SK-N-SH (cell line): ENCODE results near the gene PRKG1. TPM values are rescaled to one million over a fixed set of nuclear protein-coding genes. Genes with fewer than 3 reads are reported as not detected.
A peak's percentile ranks its signal among the peaks of the same experiment; 100 is the strongest.

Experiments
- CTCF ChIA-PET: fragments of 300-600, 350-600 bp; formaldehyde crosslinking; extraction: SDS; loops from one replicate; lab custom pipeline; 2021; lab: Yijun Ruan, JAX
- POLR2A ChIA-PET: fragments of 350-600 bp; sonication (Branson Sonifier 250); formaldehyde crosslinking; extraction: SDS; loops from one replicate; lab custom pipeline; 2020; ENCODE audit warnings: antibody characterized with exemption, inconsistent platforms; lab: Yijun Ruan, JAX
- DNase-seq: peaks from one replicate; pipeline ENCODE4 v3.0.0; 2012
- H2AFZ ChIP-seq: fragments of 200-600 bp; sonication (generic); 2 replicates; pipeline ENCODE4 v1.8.1; 2016; ENCODE audit warnings: antibody characterized with exemption, mild to moderate bottlenecking, low read depth
- H3F3A ChIP-seq: fragments of 200-600 bp; sonication (generic); replicated peaks from 2 replicates; pipeline ENCODE3; 2016; ENCODE audit warnings: antibody characterized with exemption, mild to moderate bottlenecking; ENCODE audit not compliant: insufficient read depth
- H3K27ac ChIP-seq, 2 experiments: fragments of 200-500 bp in 1 of 2; fragments of 200-600 bp in 1 of 2; sonication (Bioruptor generic) in 1 of 2; sonication (generic), shearing (Covaris generic) in 1 of 2; 2 replicates each; pipeline versions ENCODE4 v1.5.1 to v1.6.1; 2014 to 2016; ENCODE audit warnings: low read depth in 2 of 2, inconsistent platforms in 1 of 2, low read length in 1 of 2, mild to moderate bottlenecking in 1 of 2, mixed read lengths in 1 of 2
- H3K27me3 ChIP-seq: fragments of 200-600 bp; sonication (generic), shearing (Covaris generic); 2 replicates; pipeline ENCODE4 v1.6.1; 2016; ENCODE audit warnings: mixed run types; ENCODE audit not compliant: insufficient read depth
- H3K36me3 ChIP-seq, 2 experiments: fragments of 200-500 bp in 1 of 2; fragments of 200-600 bp in 1 of 2; sonication (Bioruptor generic) in 1 of 2; sonication (generic) in 1 of 2; replicated peaks in 1 of 2; 2 replicates each; pipeline versions ENCODE3 to v1.5.1; 2014 to 2016; ENCODE audit warnings: low read length in 1 of 2, mild to moderate bottlenecking in 1 of 2; ENCODE audit not compliant: insufficient read depth in 2 of 2, control insufficient read depth in 1 of 2
- H3K4me1 ChIP-seq, 2 experiments: fragments of 200-500 bp in 1 of 2; fragments of 200-600 bp in 1 of 2; sonication (Bioruptor generic) in 1 of 2; sonication (generic), shearing (Covaris generic) in 1 of 2; 2 replicates each; pipeline versions ENCODE4 v1.5.1 to v1.6.1; 2014 to 2016; ENCODE audit warnings: low read depth in 1 of 2, low read length in 1 of 2, mixed run types in 1 of 2; ENCODE audit not compliant: insufficient read depth in 2 of 2, control insufficient read depth in 1 of 2
- H3K4me2 ChIP-seq: fragments of 200-600 bp; sonication (generic), shearing (Covaris generic); 2 replicates; pipeline ENCODE4 v1.6.1; 2017; ENCODE audit warnings: mixed run types
- H3K4me3 ChIP-seq, 2 experiments: fragments of 200-500 bp in 1 of 2; fragments of 200-600 bp in 1 of 2; sonication (Bioruptor generic) in 1 of 2; sonication (generic), shearing (Covaris generic) in 1 of 2; 2 replicates each; pipeline versions ENCODE4 v1.5.1 to v1.8.1; 2014 to 2016; ENCODE audit warnings: low read depth in 2 of 2, inconsistent platforms in 1 of 2, low read length in 1 of 2, mild to moderate bottlenecking in 1 of 2, mixed read lengths in 1 of 2, moderate library complexity in 1 of 2
- H3K79me2 ChIP-seq: fragments of 200-600 bp; sonication (generic); 2 replicates; pipeline ENCODE4 v1.8.1; 2017; ENCODE audit warnings: mild to moderate bottlenecking; ENCODE audit not compliant: insufficient read depth
- H3K9ac ChIP-seq: fragments of 200-600 bp; sonication (generic); 2 replicates; pipeline ENCODE4 v1.6.1; 2017; ENCODE audit warnings: mixed run types
- H3K9me2 ChIP-seq: fragments of 200-600 bp; sonication (generic); 2 replicates; pipeline ENCODE4 v1.6.1; 2017; ENCODE audit warnings: mixed run types
- H3K9me3 ChIP-seq: fragments of 200-600 bp; sonication (generic); 2 replicates; pipeline ENCODE4 v1.6.1; 2017; ENCODE audit warnings: mixed run types, mild to moderate bottlenecking, moderate library complexity
- H4K20me1 ChIP-seq: fragments of 200-600 bp; sonication (generic); 2 replicates; pipeline ENCODE4 v1.6.1; 2017; ENCODE audit warnings: mild to moderate bottlenecking, mixed run types; ENCODE audit not compliant: insufficient read depth
- ELF1 ChIP-seq: IDR thresholded peaks from 2 replicates; pipeline ENCODE4 v1.4.0; 2012
- EP300 ChIP-seq, 2 experiments: IDR thresholded peaks; 2 replicates each; pipeline versions ENCODE4 v1.4.0 to v1.6.1; 2012; ENCODE audit warnings: borderline replicate concordance in 1 of 2, low read depth in 1 of 2, low read length in 1 of 2
- FOSL2 ChIP-seq: IDR thresholded peaks from 2 replicates; pipeline ENCODE4 v1.4.0; 2012; ENCODE audit warnings: low read depth, mild to moderate bottlenecking, moderate library complexity, borderline replicate concordance
- FOXM1 ChIP-seq: IDR thresholded peaks from 2 replicates; pipeline ENCODE4 v1.4.0; 2012; ENCODE audit warnings: low read depth, mild to moderate bottlenecking
- GABPA ChIP-seq: IDR thresholded peaks from 2 replicates; pipeline ENCODE4 v1.4.0; 2012; ENCODE audit warnings: low read depth, mild to moderate bottlenecking
- JUND ChIP-seq: IDR thresholded peaks from 2 replicates; pipeline ENCODE4 v1.4.0; 2012
- MEF2A ChIP-seq: IDR thresholded peaks from 2 replicates; pipeline ENCODE4 v1.4.0; 2012; ENCODE audit warnings: low read depth, borderline replicate concordance
- MXI1 ChIP-seq: IDR thresholded peaks from 2 replicates; pipeline ENCODE4 v1.6.1; 2012; ENCODE audit warnings: mild to moderate bottlenecking, low read depth, low read length, improper control_type of control experiment
- NFIC ChIP-seq: IDR thresholded peaks from 2 replicates; pipeline ENCODE4 v1.4.0; 2012; ENCODE audit warnings: borderline replicate concordance
- NRF1 ChIP-seq: IDR thresholded peaks from 2 replicates; pipeline ENCODE4 v1.6.1; 2012; ENCODE audit warnings: low read depth, mild to moderate bottlenecking, low read length
- RCOR1 ChIP-seq: fragments of 150-350 bp; IDR thresholded peaks from 2 replicates; pipeline ENCODE4 v1.6.1; 2017; ENCODE audit warnings: antibody characterized with exemption, low read length
- RXRA ChIP-seq: IDR thresholded peaks from 2 replicates; pipeline ENCODE4 v1.4.0; 2012; ENCODE audit warnings: low read depth, mild to moderate bottlenecking, borderline replicate concordance
- TAF1 ChIP-seq: IDR thresholded peaks from 2 replicates; pipeline ENCODE4 v1.6.1; 2012; ENCODE audit warnings: low read depth, mild to moderate bottlenecking, low read length, moderate library complexity, borderline replicate concordance
- TCF12 ChIP-seq: IDR thresholded peaks from 2 replicates; pipeline ENCODE4 v1.4.0; 2012
- TEAD4 ChIP-seq: IDR thresholded peaks from 2 replicates; pipeline ENCODE4 v1.4.0; 2012; ENCODE audit warnings: mild to moderate bottlenecking, borderline replicate concordance; ENCODE audit not compliant: insufficient read depth
- WGBS: methylation state at CpG from one replicate; pipeline ENCODE4 v1.1.6; 2017; ENCODE audit warnings: low lambda C conversion rate; 5-methylcytosine and 5-hydroxymethylcytosine counted together
- polyA plus RNA-seq, 3 experiments: library from polyadenylated mRNA; depleted of rRNA; stranded (reverse); fragments of >200 nt; gene quantifications; 2 replicates each; pipeline ENCODE4 v1.2.3, GENCODE V29; 2012
- TF ChIP-seq, protein P1 (sequence below): IDR thresholded peaks from 2 replicates; pipeline ENCODE4 v1.4.0; 2012; ENCODE audit warnings: low read depth, borderline replicate concordance
- TF ChIP-seq, protein P2 (sequence below): IDR thresholded peaks from 2 replicates; pipeline ENCODE4; 2012
- TF ChIP-seq, protein P3 (sequence below): IDR thresholded peaks from 2 replicates; pipeline ENCODE4 v1.6.1; 2012; ENCODE audit warnings: mild to moderate bottlenecking, low read depth, low read length, moderate library complexity
- TF ChIP-seq, protein P4 (sequence below): fragments of 150-350 bp; IDR thresholded peaks from 2 replicates; pipeline ENCODE4 v1.6.1; 2017; ENCODE audit warnings: antibody characterized with exemption, low read length, low read depth, borderline replicate concordance

PRKG1 gene
- polyA plus RNA-seq, 1 of the 3 experiments (the other 2 are of a cell fraction), result 4.1 TPM

DNA sequence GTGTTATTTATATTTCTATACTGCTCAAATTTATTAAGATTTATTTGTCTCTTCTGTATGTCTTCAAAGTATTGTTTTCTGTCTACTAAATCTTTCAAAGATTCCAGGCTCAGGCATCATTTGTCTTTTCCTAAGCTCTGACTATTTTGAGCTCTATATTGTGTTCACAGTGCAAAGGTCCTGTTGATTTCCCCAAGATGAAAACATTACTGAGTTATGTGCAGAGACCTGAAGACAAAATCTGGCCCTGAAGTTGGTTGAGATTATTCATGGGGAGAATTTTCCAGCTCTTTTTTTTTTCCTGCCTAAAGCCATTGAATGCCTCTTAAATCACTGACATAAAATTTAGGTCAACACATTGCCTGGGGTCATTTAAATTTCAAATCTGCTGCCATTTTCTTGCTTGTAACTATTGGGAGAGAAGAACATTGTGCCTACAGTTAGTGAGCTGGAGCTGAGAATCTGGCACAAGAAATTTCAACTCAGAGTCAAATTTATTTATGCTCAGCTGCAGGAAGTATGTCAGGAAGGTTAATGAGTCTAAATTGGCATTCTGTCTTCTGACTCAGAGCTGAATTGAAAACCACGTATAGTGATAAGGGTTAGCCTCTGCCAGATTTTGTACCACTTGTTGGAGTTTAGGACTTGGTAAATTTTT, 593.5 kb downstream of the PRKG1 start:
- peak; percentile 14; the same call in 1 of the 2 replicates for TF ChIP-seq FOSL2
- 0 out of 2 replicates have a peak, but pooled peaks have one; percentile 8 for TF ChIP-seq MEF2A
- peak; percentile 17 to 45; a peak in 2 of 4 replicates for TF ChIP-seq EP300 (IDR thresholded peaks at IDR 0.05; ENCODE audit: borderline replicate concordance in 1 of 2, low read depth in 1 of 2, low read length in 1 of 2)
- TF ChIP-seq, protein P1, sequence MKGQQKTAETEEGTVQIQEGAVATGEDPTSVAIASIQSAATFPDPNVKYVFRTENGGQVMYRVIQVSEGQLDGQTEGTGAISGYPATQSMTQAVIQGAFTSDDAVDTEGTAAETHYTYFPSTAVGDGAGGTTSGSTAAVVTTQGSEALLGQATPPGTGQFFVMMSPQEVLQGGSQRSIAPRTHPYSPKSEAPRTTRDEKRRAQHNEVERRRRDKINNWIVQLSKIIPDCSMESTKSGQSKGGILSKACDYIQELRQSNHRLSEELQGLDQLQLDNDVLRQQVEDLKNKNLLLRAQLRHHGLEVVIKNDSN, result no peak
- TF ChIP-seq TAF1, result no peak
- 0 out of 2 replicates have a peak, but pooled peaks have one; percentile 25 for TF ChIP-seq RCOR1
- TF ChIP-seq, protein P2, sequence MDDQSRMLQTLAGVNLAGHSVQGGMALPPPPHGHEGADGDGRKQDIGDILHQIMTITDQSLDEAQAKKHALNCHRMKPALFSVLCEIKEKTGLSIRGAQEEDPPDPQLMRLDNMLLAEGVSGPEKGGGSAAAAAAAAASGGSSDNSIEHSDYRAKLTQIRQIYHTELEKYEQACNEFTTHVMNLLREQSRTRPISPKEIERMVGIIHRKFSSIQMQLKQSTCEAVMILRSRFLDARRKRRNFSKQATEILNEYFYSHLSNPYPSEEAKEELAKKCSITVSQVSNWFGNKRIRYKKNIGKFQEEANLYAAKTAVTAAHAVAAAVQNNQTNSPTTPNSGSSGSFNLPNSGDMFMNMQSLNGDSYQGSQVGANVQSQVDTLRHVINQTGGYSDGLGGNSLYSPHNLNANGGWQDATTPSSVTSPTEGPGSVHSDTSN, result peak; percentile 80
- no peak; the same call in 1 of the 2 replicates for TF ChIP-seq RXRA
- TF ChIP-seq FOXM1, result 0 out of 2 replicates have a peak, but pooled peaks have one; percentile 28
- TF ChIP-seq NFIC, result peak; percentile 60; the same call in 1 of the 2 replicates
- peak; percentile 64; the same call in 1 of the 2 replicates for TF ChIP-seq TEAD4
- TF ChIP-seq NRF1, result no peak
- peak; percentile 72 for TF ChIP-seq JUND
- TF ChIP-seq ELF1, result no peak
- TF ChIP-seq, protein P3, sequence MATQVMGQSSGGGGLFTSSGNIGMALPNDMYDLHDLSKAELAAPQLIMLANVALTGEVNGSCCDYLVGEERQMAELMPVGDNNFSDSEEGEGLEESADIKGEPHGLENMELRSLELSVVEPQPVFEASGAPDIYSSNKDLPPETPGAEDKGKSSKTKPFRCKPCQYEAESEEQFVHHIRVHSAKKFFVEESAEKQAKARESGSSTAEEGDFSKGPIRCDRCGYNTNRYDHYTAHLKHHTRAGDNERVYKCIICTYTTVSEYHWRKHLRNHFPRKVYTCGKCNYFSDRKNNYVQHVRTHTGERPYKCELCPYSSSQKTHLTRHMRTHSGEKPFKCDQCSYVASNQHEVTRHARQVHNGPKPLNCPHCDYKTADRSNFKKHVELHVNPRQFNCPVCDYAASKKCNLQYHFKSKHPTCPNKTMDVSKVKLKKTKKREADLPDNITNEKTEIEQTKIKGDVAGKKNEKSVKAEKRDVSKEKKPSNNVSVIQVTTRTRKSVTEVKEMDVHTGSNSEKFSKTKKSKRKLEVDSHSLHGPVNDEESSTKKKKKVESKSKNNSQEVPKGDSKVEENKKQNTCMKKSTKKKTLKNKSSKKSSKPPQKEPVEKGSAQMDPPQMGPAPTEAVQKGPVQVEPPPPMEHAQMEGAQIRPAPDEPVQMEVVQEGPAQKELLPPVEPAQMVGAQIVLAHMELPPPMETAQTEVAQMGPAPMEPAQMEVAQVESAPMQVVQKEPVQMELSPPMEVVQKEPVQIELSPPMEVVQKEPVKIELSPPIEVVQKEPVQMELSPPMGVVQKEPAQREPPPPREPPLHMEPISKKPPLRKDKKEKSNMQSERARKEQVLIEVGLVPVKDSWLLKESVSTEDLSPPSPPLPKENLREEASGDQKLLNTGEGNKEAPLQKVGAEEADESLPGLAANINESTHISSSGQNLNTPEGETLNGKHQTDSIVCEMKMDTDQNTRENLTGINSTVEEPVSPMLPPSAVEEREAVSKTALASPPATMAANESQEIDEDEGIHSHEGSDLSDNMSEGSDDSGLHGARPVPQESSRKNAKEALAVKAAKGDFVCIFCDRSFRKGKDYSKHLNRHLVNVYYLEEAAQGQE, result no peak
- peak; percentile 52 for TF ChIP-seq TCF12
- TF ChIP-seq, protein P4, sequence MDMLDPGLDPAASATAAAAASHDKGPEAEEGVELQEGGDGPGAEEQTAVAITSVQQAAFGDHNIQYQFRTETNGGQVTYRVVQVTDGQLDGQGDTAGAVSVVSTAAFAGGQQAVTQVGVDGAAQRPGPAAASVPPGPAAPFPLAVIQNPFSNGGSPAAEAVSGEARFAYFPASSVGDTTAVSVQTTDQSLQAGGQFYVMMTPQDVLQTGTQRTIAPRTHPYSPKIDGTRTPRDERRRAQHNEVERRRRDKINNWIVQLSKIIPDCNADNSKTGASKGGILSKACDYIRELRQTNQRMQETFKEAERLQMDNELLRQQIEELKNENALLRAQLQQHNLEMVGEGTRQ, result no peak
- TF ChIP-seq GABPA, result no peak
- TF ChIP-seq MXI1, result no peak
- H3F3A ChIP-seq, result no peaks in the 10 kb centered on the region
- H3K4me2 ChIP-seq, result no peak overlapping the region; the same call in 1 of the 2 replicates
- H3K9ac ChIP-seq, result no peak overlapping the region
- no peak overlapping the region for H3K4me3 ChIP-seq
- ChIA-PET POLR2A (no interaction called here), CTCF (no interaction called here)
- no peaks in the 10 kb centered on the region for H3K79me2 ChIP-seq
- DNase-seq, result peak; percentile 4
- 4% methylated on average over 1 of the region's 1 CpG for WGBS
- peak overlapping the region in 1 of 2 experiments; percentile 66; a peak in 2 of 4 replicates for H3K27ac ChIP-seq
- no peaks in the 10 kb centered on the region for H3K27me3 ChIP-seq
- no peaks in the 10 kb centered on the region for H3K36me3 ChIP-seq
- no peak overlapping the region for H2AFZ ChIP-seq
- no peaks in the 10 kb centered on the region for H4K20me1 ChIP-seq
- no peaks in the 10 kb centered on the region for H3K9me2 ChIP-seq
- H3K4me1 ChIP-seq, result peaks cover 4 to 5% of the 10 kb centered on the region in 2 experiments; a peak in 2 of 4 replicates
- peaks cover 7% of the 10 kb centered on the region; the same call in 1 of the 2 replicates for H3K9me3 ChIP-seq
